NCI-H82 (cell line): Measurements from ENCODE around the gene MAML1.

Experiments used
- DNase-seq: peaks from one replicate; lab custom pipeline; 2025; lab: John Stamatoyannopoulos, UW

The MAML1 gene

DNA sequence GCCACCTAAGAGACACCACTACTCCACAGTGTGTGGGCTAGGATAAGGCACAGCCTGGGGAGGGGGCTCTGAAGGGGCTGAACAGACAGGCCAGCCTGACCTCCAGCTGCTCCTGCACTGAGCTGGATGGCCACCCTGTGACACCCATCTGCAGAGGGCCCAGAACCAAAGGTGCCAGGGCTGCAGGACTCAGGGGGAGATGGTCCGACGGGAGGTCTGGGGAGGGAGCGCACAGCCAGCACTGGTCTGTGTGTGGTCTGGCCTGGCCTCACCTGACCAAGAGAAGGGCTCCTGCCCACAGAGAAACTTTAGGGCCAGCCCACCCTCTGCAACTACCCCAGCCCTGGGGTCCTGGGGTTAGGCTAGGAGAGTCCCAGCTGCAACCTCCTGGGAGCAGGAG is 62.0 kb downstream of the MAML1 start:
- no peak for DNase-seq

DNA sequence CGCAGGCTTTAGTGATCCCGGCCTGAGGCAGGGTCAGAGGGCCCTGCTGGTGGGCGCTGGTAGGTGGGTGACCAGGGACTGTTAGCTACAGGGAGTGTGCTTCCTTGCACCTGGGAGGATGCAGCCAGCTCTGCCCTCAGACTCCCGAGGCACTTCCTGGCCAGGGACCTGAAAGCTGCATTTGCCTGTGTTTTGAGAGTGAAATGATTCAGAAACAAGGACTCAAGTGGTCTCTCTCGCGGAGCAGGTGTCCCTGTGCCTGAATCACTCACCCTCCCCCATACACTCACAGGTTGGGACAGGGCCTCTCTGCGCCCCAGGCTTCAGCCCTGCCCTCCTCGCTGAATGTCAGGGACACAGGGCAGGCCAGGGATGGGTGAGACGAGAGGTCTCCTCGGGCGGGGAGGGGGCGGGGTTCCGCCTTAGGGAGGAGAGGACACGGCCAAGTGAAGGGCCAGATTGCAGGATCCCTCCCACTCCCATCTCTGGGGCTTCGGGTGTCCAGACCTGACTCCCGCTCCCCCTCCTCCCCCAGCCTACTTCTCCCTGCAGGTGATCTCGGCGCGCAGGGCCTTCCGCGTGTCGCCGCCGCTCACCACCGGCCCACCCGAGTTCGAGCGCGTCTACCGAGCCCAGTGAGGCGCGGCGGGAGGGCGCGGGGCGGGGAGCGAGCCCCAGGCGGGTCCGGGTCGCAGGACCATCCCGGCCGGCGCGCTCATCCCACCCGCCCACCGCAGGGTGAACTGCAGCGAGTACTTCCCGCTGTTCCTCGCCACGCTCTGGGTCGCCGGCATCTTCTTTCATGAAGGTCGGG is 62.6 kb downstream of the MAML1 start:
- DNase-seq: peak; percentile 60

DNA sequence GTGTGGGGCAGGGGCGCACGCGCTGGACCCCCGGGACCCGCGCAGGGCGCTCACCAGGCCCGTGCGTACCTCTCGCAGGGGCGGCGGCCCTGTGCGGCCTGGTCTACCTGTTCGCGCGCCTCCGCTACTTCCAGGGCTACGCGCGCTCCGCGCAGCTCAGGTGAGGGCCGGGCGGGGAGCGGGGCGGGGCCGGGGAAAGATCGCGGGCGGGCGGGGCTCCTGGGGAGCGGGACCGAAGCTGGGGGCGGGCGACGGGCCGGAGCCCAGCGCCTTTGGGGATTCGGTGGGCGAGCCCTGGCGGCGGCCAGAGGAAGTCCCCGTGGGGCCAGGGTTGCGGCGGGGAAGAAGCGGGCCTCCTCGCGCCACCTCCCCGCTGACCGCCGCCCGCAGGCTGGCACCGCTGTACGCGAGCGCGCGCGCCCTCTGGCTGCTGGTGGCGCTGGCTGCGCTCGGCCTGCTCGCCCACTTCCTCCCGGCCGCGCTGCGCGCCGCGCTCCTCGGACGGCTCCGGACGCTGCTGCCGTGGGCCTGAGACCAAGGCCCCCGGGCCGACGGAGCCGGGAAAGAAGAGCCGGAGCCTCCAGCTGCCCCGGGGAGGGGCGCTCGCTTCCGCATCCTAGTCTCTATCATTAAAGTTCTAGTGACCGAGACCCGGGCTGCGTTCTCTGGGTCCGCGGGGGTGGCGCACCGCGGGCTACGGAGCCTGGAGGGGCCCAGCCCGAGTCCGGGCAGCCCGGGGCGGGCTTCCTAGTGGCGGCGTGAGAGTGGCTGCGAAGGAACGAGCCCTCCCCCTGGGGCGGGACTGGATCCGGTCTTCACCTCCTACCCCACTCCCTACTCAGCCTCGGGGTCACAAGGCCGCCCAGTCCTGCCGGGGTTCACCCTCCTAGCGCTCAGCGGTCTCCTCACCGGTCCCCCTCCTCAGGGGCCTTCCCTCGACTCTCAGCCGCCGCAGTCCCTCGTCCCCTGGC is 63.5 kb downstream of the MAML1 start:
- DNase-seq: peak; percentile 67

DNA sequence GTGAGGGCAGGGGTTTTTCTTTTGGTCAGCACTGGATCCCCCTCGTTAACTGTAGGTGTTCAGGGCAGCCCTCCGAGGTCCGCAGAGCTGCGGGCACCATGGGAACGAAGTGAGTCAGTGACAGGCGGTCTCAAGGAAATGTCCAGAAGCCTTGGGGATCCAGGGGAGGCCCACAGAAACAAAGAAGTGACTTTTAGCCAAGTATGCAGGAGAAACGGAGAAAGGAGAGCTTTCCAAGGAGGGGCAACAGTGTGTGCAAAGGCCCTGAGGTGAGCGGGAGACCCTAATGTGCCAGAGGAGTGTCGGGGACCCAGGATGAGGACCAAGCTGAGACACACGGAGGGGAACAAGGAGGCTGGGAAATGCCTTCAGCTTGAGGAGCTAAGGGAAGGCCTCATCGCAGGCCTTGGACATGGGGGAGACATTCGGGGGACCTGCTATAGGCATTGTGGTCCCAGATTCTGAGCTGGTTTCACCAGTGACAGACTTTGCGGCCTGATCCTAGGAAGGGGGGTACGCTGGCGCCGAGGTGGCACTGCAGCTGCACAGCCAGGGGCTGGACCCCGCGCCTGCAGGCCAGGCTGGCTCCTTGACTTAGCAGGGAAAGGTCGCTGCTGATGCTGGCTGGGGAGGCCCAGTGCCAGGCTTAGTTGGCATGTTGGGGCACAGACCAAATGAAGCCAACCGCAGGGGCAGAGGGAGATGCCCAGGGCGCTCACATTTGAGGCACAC is 64.4 kb downstream of the MAML1 start:
- DNase-seq: no peak

DNA sequence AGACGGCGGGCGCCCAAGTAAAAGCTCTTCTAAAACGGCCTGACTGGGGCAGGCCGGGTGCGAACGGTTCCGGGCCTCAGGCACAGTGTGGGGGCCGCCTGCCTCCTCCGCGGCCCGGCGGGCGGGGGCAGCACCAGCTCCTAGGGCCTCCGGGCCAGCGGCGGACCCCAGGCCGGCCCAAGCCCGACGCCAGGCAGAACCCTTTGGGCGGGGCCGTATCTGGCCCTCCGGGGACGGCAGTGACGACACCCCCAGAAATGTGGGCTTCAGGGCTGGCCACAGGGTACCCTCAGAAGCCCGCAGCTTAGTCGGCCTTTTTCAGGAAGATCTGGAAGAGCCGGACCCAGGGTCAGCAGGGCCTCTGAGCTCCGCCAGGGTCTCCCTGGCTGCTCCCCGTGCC is 65.1 kb downstream of the MAML1 start:
- DNase-seq: no peak

DNA sequence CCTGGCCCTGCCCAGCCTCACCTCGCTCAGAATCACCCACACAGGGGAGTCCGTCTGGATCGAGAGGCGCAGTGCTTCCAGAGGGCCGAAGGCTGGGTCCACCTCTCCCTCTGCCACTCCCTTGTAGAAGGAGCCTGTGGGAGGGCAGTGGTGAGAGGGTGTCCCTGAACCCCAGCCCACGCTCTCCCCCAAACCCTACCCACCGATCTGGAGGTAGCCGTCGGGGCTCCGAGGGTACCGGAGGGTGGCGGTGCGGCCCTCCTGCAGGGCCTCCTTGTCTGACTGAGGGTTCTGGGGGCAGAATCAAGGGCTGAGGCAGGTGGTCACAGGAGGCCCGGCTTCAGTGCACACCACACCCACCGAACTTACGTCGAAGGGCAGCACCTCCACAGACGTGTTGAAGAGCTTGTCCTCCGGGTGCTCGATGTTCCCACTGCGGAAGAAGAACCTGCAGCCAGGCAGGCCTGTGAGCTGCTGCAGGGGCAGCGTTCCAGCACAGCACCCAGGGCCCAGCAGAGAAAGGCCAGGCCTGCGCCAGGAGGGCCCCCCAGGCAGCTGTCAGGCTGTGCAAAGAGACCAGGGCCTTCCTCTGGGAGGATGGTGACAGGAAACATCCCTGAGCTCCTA is 65.6 kb downstream of the MAML1 start:
- no peak for DNase-seq

DNA sequence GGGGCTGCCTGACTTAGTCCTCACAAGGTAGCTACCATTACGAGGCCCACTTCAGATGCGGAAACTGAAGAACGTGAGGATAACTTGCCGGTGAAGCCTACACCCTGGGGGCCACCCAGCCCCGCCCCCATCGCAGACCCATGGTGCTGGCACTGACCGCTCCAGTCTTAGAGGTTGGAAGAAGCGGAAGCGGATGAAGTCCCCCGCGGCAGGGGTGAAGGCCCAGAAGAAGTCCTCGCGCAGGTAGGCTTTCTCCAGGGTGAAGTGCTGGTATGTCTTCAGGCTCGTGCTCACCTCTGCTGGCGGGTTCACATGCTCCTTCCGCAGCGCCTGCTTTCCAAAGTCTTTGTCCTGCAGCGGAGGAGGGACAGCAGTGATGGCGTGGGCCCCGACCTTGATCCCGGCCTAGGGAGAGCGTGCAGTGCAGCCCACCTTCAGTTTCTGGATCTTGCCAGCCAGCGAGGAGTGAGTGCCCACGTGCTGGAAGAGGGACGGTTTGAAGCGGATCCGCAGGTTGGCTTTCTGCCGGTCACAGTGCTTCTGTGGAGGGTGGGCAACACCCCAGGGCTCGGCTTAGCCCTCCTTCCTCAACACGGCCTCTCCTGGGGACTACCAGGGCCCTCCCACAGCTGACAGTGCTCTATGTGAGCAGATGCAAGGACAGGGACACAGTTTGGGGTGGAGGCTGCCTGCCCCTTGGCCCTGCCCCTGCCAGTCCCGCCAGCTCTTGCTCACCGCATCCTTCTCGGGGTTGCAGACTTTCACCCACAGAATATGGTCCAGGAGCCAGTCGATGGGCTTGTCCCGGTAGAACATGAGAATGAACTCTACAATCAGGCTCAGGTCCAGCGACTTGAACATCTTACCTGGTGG is 66.4 kb downstream of the MAML1 start:
- no peak for DNase-seq

DNA sequence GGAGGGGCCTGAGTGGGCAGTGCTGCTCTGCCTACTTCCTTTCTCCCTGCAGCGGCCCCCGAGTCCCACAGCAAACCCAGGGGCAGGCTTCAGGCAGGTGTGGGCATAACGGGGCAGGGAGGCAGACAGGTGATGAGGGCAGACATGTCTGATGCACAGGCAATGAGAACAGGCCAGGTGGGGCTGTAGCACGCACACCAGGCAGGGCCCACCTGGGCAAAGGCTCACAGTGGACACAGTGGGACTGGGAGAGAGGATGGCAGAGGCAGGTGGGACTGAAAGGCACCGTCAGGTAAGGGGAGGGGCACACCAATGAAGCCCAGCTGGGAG is 67.0 kb downstream of the MAML1 start:
- DNase-seq: no peak

DNA sequence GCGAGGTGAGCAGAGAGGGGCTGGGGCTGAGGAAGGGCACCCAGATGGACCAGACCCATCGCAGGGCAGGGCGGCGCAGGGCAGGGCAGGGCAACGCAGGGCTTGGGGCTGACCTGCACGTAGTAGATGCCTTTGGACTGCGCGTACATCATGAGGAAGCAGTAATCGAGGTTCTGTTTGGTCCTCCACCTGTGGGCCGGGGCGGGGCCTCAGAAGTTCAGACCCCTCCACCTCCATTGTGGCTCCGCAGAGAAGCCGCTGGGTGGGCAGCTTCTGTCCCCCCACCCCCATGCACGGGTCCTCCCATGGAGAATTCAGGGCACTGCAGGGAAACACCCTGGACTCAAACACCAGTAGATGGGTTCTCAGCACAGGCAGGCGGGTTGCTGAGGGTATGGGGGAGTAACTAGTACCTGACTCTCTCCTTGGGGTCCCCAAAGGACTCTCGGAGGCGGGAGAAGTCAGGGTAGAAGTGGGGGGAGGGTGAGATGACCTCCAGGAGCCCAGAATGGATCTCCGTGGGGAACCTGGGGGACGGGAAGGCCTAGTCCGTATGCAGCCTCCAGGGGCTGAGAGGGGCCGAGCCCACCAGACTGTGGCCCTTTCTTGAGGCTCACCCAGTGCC is 67.6 kb downstream of the MAML1 start:
- no peak for DNase-seq

DNA sequence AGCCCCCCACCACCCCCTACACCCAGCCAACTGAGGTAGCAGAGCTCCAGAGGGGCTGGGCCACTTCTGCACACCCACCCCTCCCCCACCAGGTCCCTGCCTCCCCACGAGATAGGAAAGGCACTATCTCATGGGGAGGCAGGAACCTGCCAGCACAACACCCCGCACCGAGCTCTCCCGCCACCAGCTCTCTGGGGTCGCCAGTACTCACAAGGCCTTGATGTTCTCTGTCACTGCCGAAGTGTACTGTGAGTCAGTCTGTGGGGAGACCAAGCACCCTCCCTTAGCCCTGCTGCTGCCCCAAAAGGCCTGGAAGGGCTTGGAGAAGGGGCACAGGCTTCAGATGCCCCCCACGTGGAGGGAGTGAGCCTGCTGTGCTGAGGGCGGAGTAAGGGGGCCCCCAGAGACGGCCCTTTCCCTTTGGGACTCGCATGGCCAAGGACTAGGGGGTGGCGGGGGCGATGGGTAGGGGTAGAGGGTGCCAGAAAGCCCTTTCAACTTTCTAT is 68.1 kb downstream of the MAML1 start:
- no peak for DNase-seq

DNA sequence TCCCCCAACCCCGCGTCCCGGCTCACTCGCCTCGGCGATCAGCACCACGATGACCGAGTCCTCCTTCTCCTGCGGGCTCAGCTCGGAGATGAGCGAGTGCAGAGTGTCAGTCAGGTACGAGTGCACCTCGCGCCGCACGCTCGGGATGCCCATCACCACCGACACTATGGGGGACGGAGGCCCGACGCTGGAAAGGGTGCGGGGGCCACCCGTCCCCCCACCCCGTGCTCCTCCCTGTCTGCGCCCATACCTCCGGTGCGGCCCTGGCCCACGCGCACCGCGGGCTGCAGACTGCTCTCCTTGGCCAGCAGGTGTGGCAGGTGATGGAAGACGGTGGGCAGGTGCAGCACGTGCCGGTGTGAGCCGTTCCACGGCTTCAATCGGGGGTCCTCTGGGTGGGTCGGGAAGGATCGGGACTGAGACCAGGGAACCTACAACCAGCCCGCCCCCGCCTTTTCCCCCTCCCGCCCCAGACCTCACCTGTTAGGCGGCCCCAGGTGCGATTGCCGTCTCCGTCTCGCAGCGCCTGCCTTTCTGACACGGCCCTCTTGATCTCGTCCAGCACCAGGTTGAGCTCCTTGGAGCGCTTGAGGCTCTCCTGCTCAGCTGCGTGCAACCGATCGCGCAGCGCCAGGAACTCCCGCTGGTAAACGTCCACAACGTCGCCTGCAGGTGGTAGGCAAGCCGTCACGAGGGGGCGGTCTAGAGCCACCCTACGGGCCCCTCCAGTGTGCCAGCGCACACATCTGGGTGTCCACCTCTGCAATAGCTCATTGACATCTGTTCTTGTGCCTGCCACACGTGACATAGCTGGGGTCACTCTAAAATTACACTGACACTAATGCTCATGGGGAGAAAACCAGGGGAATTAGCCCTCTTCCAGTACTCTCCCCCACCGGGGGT is 68.9 kb downstream of the MAML1 start:
- peak; percentile 51 for DNase-seq

DNA sequence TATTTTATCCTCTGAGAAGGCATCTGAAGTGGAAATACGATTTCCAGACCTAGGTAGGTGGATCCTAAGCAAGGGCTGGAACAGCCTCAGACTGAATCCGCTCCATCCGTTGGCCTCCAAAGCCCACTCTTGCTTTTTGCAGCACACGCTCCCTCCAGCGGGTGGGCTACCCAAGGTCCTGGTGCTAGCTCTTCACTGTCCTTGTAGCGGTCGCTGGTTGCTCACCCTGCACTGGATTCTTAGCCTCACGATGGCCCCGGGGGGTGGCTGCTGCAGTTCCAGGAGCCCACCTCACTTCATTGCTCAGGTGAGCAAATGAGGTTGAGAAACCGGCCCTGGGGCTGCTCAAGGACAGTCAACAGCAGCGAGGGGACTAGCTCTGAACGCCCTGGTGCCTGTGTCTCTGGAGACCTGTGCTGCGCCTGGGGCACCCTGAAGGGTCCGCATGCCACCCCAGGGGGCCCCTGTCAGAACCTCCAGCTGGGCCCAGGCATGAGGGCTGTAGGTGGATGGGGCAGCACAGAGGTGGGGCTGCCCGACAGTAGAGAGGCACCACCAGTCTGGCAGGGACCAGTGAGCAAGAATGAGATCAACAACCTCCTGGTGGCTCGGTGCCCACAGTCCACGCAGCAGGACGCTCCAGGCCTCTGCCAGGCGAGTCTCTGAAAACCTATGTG is 69.7 kb downstream of the MAML1 start:
- no peak for DNase-seq

DNA sequence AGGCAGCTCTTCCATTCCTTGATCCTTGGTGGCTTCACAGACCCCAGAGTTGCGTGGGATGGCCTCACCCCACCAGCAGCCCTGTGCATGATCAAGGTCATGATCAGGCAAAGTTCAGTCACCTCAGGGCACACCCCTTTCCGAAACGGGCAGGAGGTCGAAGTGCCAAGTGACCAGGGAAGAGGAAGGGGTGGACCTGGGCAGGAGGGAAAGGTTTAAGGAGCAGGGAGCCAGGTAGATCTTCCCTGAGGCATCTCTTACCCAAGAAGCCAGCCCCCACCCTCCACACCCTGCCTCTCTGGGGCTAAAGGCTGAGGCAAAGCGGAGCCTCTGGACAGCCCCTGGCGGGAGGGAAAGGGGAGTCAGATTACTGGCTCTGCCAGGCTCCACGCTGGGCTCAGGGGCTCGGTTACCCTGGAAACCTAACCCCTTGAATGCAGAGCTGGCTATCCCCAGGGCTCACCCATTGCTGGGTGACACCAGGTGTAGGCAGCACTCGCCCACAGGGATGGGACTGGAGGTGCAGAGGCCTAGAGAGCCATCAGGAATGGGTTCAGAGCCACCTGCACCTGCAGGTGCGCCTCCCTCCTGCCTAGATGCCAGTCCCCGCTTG is 70.4 kb downstream of the MAML1 start:
- DNase-seq: no peak

DNA sequence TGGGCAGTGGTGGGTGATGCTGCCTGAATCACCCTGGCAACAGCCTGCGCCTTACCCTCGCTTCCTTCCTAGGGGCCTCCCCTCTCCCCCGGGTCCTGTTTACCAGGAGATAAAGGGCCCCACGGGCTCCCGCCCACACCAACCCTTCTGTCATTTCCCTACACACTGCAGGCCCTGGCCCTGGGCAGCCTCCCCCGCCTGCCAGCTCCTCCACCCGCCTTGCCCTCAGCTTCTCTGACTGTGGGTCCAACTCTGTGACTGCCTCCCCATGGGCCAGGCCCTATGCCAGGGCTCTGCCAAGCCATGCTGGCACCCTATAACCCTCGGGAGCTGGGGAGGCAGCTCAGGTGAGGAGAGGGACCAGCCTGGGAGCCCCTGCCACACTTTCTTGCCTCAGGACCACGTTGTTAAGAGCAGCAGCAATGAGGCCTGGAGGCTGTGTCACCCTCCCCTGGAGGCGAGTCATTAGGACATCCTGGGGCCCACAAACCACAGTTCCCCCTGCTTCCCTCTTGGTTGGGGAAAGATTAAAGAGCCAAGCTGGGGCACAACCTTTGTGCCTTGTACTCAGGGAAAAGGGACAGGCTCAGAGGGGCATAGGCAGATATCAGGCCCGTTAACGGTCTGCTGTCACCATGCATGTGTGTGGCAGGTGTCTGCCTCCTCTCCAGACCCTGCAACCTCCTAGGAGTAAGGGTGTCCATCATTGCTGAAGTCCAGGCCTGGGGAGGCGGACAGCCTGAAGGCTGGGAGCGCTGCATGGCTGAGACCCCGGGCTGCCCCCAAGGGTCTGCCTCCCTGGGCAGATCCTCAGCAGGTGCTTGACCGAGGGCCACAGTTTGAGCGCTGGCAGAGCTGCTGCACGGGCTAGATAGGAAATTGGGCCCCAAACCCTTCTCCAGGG is 71.3 kb downstream of the MAML1 start:
- no peak for DNase-seq

DNA sequence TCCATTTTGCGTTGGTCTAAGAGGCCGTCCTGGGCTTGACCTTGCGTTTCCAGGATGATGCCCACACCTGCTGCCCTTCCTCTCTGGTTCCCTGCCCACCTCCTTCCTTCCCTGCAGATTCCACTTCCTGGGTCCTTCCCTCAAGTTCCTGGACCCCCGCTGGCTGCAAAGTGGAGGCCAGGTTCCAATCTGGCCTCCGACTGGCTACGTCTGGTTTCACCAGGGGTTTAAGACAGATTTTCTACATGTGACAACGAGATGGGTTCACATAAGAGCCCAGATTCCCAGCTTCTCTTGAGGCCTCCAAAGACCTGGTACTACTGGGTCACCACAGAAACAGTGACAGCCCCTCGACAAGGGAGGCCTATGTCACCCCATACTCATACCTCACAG is 71.9 kb downstream of the MAML1 start:
- DNase-seq: no peak

DNA sequence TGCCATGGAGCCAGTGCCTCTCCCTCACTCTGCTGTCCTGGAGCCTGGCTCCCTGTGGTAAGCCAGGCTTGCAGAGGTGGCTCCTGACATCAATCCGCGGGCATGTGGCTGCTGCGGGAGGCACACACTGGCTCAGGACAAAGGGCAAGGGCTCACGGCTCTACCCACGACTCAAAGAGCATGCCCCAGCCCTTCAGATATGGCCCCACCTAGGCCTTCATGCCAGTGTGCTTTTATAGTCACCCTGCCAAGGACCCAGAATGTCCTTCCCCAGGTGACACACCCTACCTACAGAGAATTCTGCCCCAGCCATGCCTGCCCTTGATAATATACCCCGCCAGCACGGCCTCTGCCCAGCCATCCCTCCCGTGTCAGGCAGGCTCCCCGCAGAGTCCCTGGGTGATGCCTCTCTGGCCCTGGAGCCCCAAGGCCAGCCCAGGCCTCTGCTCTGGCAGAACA is 72.5 kb downstream of the MAML1 start:
- DNase-seq: no peak
